Measurements from ENCODE around the gene TIAL1. TPM values are rescaled to one million over a fixed set of nuclear protein-coding genes. Genes with fewer than 3 reads are reported as not detected.

Gene TIAL1
- total RNA-seq, 1 experiment from 2014 or later = 220 TPM

- H3K9ac ChIP-seq (ENCODE audit: low read length) = no peak overlapping the region
- CTCF ChIA-PET = no interaction called here
- H3K27me3 ChIP-seq (ENCODE audit: insufficient read depth, low read length) = no peaks in the 10 kb centered on the region
- H3K36me3 ChIP-seq (ENCODE audit: control insufficient read depth in 1 of 2, insufficient read depth in 2 of 2, low read length in 2 of 2) = no peaks in the 10 kb centered on the region
- no peak overlapping the region for H3K27ac ChIP-seq (ENCODE audit: low read depth, low read length)
- no peak overlapping the region for H3K4me2 ChIP-seq (ENCODE audit: low read length)
- RAD21 ChIA-PET (ENCODE audit: low non-redundant PET in 1 of 2, low total read pairs in 2 of 2, uncharacterized antibody in 2 of 2, unreplicated experiment in 2 of 2) = no interaction called here
- no TSS peak for BruUV-seq (replicated peaks)
- no peak overlapping the region for H3K4me3 ChIP-seq (replicated peaks in 1 of 2; ENCODE audit: low read depth in 1 of 2, low read length in 2 of 2)
- no peaks in the 10 kb centered on the region for H3K9me2 ChIP-seq (ENCODE audit: insufficient read depth)
- POLR2A ChIA-PET = no interaction called here
- no peak for ATAC-seq
- H3K9me3 ChIP-seq (ENCODE audit: control insufficient read depth in 1 of 2, insufficient read depth in 1 of 2, low read depth in 1 of 2, low read length in 2 of 2) = no peaks in the 10 kb centered on the region
- no peaks in the 10 kb centered on the region for H4K20me1 ChIP-seq (ENCODE audit: insufficient read depth)
- no peak overlapping the region for H2AFZ ChIP-seq (ENCODE audit: low read depth, low read length, poor library complexity, severe bottlenecking)
- no peaks in the 10 kb centered on the region for H3K79me2 ChIP-seq (ENCODE audit: insufficient read depth, low read length)
- TF ChIP-seq CEBPB (IDR thresholded peaks at IDR 0.05; ENCODE audit: low read depth) (no peak), POLR2AphosphoS5 (IDR thresholded peaks at IDR 0.05; ENCODE audit: low read depth, low read length) (no peak), SP1 (IDR thresholded peaks at IDR 0.05; ENCODE audit: low read depth) (no peak), ELF1 (IDR thresholded peaks at IDR 0.05; ENCODE audit: borderline replicate concordance, low read depth) (no peak), ZFX (IDR thresholded peaks at IDR 0.05) (no peak)
- intact Hi-C loops (cut with micrococcal nuclease) = no loop called here
- no peak for DNase-seq (ENCODE audit: low read depth, low spot score)
- no peaks in the 10 kb centered on the region for H3K4me1 ChIP-seq (ENCODE audit: control insufficient read depth in 1 of 2, insufficient read depth in 2 of 2, low read length in 2 of 2)
These were observed 33.5 kb upstream of the TIAL1 start for GRCh38 chr10:119630300-119630699.

- no peak for DNase-seq (ENCODE audit: low read depth, low spot score)
- TF ChIP-seq POLR2AphosphoS5 (IDR thresholded peaks at IDR 0.05; ENCODE audit: low read depth, low read length) (no peak), CTCF (IDR thresholded peaks at IDR 0.05 in 2 of 3, conservative IDR thresholded peaks at IDR 0.05 in 1 of 3; ENCODE audit: borderline replicate concordance in 1 of 3, insufficient read depth in 1 of 3, low read depth in 2 of 3, low read length in 2 of 3) (peak in 1 of 3 experiments; percentile 15; a peak in 1 of 6 replicates)
- BruUV-seq (replicated peaks) = no TSS peak
- Histone ChIP-seq H3K36me3 (ENCODE audit: control insufficient read depth in 1 of 2, insufficient read depth in 2 of 2, low read length in 2 of 2) (no peaks in the 10 kb centered on the region), H3K4me3 (replicated peaks in 1 of 2; ENCODE audit: low read depth in 1 of 2, low read length in 2 of 2) (no peak overlapping the region), H3K4me2 (ENCODE audit: low read length) (no peak overlapping the region), H3K27ac (ENCODE audit: low read depth, low read length) (no peak overlapping the region), H2AFZ (ENCODE audit: low read depth, low read length, poor library complexity, severe bottlenecking) (no peak overlapping the region), H4K20me1 (ENCODE audit: insufficient read depth) (no peaks in the 10 kb centered on the region), H3K9me2 (ENCODE audit: insufficient read depth) (no peaks in the 10 kb centered on the region), H3K4me1 (ENCODE audit: control insufficient read depth in 1 of 2, insufficient read depth in 2 of 2, low read length in 2 of 2) (peaks cover 2 to 6% of the 10 kb centered on the region in 2 experiments), H3K9me3 (ENCODE audit: control insufficient read depth in 1 of 2, insufficient read depth in 1 of 2, low read depth in 1 of 2, low read length in 2 of 2) (no peaks in the 10 kb centered on the region), H3K9ac (ENCODE audit: low read length) (no peak overlapping the region), H3K27me3 (ENCODE audit: insufficient read depth, low read length) (no peaks in the 10 kb centered on the region), H3K79me2 (ENCODE audit: insufficient read depth, low read length) (no peaks in the 10 kb centered on the region)
- peak; percentile 71 for ATAC-seq
- intact Hi-C loops (cut with micrococcal nuclease) = no loop called here
- POLR2A ChIA-PET = no interaction called here
- CTCF ChIA-PET = no interaction called here
- RAD21 ChIA-PET (ENCODE audit: low non-redundant PET in 1 of 2, low total read pairs in 2 of 2, uncharacterized antibody in 2 of 2, unreplicated experiment in 2 of 2) = no interaction called here
These were observed 29.0 kb upstream of the TIAL1 start for GRCh38 chr10:119625570-119626280.
